ENCODE data around the gene FRA10AC1. TPM values are rescaled to one million over a fixed set of nuclear protein-coding genes. Genes with fewer than 3 reads are reported as not detected.

Gene FRA10AC1
- total and polyA plus RNA-seq, 10 of the 15 experiments (the other 5 are each of a cell fraction or from before 2014, with no cell fraction given) = 5.3 to 18.1 (median 9.9) TPM

DNA sequence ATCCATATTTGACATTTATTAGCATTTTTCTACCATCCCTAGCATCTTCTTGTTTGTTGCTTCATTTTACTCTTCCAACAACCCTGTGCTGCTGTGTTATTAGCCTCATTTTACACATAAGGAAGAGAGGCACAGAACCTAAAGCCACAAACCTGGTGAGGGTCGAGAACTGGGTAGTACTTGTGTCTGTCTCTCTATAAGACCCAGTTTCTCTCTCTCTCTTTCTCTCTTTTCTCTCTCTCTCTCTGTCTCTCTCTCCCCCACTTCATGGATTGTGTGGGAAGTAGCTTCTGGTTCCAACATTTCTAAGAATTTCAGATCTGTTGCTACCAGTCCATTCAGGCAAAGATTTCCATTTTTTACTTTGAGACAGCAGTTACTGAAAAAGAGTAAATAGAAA lies 1.4 kb upstream of the FRA10AC1 start (continued):
- TF ChIP-seq, protein P1, sequence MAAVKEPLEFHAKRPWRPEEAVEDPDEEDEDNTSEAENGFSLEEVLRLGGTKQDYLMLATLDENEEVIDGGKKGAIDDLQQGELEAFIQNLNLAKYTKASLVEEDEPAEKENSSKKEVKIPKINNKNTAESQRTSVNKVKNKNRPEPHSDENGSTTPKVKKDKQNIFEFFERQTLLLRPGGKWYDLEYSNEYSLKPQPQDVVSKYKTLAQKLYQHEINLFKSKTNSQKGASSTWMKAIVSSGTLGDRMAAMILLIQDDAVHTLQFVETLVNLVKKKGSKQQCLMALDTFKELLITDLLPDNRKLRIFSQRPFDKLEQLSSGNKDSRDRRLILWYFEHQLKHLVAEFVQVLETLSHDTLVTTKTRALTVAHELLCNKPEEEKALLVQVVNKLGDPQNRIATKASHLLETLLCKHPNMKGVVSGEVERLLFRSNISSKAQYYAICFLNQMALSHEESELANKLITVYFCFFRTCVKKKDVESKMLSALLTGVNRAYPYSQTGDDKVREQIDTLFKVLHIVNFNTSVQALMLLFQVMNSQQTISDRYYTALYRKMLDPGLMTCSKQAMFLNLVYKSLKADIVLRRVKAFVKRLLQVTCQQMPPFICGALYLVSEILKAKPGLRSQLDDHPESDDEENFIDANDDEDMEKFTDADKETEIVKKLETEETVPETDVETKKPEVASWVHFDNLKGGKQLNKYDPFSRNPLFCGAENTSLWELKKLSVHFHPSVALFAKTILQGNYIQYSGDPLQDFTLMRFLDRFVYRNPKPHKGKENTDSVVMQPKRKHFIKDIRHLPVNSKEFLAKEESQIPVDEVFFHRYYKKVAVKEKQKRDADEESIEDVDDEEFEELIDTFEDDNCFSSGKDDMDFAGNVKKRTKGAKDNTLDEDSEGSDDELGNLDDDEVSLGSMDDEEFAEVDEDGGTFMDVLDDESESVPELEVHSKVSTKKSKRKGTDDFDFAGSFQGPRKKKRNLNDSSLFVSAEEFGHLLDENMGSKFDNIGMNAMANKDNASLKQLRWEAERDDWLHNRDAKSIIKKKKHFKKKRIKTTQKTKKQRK (IDR thresholded peaks at IDR 0.05; ENCODE audit: low read depth, low read length) = no peak
- TF ChIP-seq, protein P2, sequence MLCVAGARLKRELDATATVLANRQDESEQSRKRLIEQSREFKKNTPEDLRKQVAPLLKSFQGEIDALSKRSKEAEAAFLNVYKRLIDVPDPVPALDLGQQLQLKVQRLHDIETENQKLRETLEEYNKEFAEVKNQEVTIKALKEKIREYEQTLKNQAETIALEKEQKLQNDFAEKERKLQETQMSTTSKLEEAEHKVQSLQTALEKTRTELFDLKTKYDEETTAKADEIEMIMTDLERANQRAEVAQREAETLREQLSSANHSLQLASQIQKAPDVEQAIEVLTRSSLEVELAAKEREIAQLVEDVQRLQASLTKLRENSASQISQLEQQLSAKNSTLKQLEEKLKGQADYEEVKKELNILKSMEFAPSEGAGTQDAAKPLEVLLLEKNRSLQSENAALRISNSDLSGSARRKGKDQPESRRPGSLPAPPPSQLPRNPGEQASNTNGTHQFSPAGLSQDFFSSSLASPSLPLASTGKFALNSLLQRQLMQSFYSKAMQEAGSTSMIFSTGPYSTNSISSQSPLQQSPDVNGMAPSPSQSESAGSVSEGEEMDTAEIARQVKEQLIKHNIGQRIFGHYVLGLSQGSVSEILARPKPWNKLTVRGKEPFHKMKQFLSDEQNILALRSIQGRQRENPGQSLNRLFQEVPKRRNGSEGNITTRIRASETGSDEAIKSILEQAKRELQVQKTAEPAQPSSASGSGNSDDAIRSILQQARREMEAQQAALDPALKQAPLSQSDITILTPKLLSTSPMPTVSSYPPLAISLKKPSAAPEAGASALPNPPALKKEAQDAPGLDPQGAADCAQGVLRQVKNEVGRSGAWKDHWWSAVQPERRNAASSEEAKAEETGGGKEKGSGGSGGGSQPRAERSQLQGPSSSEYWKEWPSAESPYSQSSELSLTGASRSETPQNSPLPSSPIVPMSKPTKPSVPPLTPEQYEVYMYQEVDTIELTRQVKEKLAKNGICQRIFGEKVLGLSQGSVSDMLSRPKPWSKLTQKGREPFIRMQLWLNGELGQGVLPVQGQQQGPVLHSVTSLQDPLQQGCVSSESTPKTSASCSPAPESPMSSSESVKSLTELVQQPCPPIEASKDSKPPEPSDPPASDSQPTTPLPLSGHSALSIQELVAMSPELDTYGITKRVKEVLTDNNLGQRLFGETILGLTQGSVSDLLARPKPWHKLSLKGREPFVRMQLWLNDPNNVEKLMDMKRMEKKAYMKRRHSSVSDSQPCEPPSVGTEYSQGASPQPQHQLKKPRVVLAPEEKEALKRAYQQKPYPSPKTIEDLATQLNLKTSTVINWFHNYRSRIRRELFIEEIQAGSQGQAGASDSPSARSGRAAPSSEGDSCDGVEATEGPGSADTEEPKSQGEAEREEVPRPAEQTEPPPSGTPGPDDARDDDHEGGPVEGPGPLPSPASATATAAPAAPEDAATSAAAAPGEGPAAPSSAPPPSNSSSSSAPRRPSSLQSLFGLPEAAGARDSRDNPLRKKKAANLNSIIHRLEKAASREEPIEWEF (IDR thresholded peaks at IDR 0.05; ENCODE audit: insufficient replicate concordance, low read depth, low read length) = no peak
